ENCODE data around the gene NOL4L. TPM values are rescaled to one million over a fixed set of nuclear protein-coding genes. Genes with fewer than 3 reads are reported as not detected.

Gene NOL4L
- total RNA-seq, 1 donor from 2014 or later = 90.6 TPM

GRCh38 chr20:32487381-32487780 is 97.8 kb downstream of the NOL4L start:
- Mint-ChIP-seq H3K4me3 (no peak overlapping the region), H3K9me3 (peaks cover 5% of the 10 kb centered on the region), H3K27me3 (ENCODE audit: low read depth) (no peaks in the 10 kb centered on the region), H3K27ac (no peak overlapping the region), H3K4me1 (peaks cover 16% of the 10 kb centered on the region), H3K36me3 (peaks cover 11% of the 10 kb centered on the region)
- TF ChIP-seq CTCF (IDR thresholded peaks at IDR 0.05; ENCODE audit: unreplicated experiment) = no peak
- DNase-seq (ENCODE audit: low spot score in 2 of 2, unreplicated experiment in 2 of 2) = no peak

DNA sequence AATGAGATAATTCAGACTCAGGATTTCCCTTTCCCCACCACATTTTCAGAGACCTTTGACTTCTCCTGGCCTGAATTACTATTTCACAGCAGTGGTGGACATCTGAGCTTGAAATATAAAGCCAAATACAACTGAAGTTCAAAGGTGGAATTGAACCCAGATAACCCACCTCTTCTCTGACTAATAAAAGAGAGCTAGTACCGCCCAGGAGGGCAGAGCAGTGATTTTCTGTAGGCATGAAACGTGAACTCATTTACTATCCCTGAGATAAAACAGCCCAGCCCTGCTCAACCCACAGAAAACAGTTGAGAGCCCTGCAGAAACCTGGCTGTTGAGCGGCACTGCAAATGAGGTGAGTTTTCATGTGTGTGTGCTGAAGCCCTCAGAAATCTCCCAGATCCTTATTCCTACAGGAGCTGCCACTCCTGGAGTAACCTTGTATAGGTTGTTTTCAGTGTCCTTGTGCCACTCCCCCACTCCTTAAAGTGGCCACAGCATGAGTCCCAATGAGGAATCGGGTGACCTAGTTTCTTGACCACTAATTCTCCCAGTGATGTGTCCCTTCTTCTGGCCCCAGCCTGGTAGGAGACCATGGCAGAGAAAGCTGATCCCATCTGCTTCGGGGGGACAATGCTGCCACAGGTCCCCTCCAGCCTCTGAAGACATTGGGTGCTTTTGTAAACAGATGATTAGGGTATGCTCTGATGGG is 99.2 kb downstream of the NOL4L start:
- TF ChIP-seq CTCF (IDR thresholded peaks at IDR 0.05; ENCODE audit: unreplicated experiment) = no peak
- Mint-ChIP-seq H3K4me1 (peaks cover 26% of the 10 kb centered on the region), H3K27me3 (ENCODE audit: low read depth) (no peaks in the 10 kb centered on the region), H3K9me3 (peaks cover 5% of the 10 kb centered on the region), H3K36me3 (peaks cover 7% of the 10 kb centered on the region), H3K27ac (peak overlapping the region; percentile 98), H3K4me3 (peak overlapping the region; percentile 85)
- no peak for DNase-seq (ENCODE audit: low spot score in 2 of 2, unreplicated experiment in 2 of 2)

GRCh38 chr20:32484958-32485769 is 100.0 kb downstream of the NOL4L start:
- Mint-ChIP-seq H3K4me3 (peak overlapping the region; percentile 85), H3K27me3 (ENCODE audit: low read depth) (no peaks in the 10 kb centered on the region), H3K4me1 (peaks cover 34% of the 10 kb centered on the region), H3K36me3 (peaks cover 7% of the 10 kb centered on the region), H3K9me3 (peaks cover 5% of the 10 kb centered on the region), H3K27ac (peak overlapping the region; percentile 98)
- DNase-seq (ENCODE audit: low spot score in 2 of 2, unreplicated experiment in 2 of 2) = peak in 1 of 2 experiments; percentile 79
- TF ChIP-seq CTCF (IDR thresholded peaks at IDR 0.05; ENCODE audit: unreplicated experiment) = peak; percentile 76

DNA sequence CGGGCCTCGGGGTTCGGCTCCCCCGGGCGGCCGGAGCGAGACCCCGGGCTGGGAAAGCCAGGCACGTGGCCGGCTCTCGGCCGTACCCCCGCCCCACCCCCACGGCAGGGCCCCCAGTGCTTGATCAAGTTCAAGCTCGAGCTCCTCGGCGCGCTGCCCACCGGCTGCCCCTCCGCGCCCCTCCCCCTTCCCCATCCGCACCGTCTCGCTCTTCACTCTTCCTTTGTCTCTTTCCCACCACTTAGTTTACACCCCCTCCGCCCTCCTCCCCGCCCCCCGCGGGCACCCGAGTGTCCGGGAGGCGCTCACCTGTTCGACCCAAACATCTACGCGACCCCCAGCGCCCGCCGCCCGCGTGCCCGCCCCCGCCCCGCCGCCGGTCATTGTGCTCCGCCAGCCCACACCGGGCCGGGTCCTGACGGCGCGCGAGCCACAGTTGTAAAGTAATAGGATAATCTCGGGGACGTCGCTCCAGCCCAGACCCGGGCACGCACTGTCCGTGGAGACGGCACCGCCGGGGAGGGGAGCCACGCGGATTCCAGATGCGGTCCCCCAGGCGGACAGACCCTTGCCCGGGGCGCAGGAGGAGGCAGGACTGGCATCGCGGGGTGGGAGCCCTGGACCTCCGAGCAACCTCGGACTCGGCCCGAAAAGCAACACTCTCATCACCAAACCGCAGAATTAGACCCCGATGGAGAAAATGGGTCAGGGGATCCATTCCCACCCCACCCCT is 100.7 kb downstream of the NOL4L start:
- Mint-ChIP-seq H3K4me3 (peak overlapping the region; percentile 85), H3K4me1 (peaks cover 41% of the 10 kb centered on the region)

More for the DNA sequence above, 100.7 kb downstream of the NOL4L start:
- peaks cover 5% of the 10 kb centered on the region for H3K9me3 Mint-ChIP-seq
- H3K27me3 Mint-ChIP-seq (ENCODE audit: low read depth) = no peaks in the 10 kb centered on the region
- no peak for TF ChIP-seq CTCF (IDR thresholded peaks at IDR 0.05; ENCODE audit: unreplicated experiment)
- H3K27ac Mint-ChIP-seq = peak overlapping the region; percentile 98
- peaks cover 7% of the 10 kb centered on the region for H3K36me3 Mint-ChIP-seq
- DNase-seq (ENCODE audit: low spot score in 2 of 2, unreplicated experiment in 2 of 2) = peak; percentile 62 to 71
